ENCODE results near the gene SCN5A.

Gene SCN5A

GRCh38 chr3:38555926-38556325, 93.6 kb downstream of the SCN5A start:
- DNase-seq: no peak

DNA sequence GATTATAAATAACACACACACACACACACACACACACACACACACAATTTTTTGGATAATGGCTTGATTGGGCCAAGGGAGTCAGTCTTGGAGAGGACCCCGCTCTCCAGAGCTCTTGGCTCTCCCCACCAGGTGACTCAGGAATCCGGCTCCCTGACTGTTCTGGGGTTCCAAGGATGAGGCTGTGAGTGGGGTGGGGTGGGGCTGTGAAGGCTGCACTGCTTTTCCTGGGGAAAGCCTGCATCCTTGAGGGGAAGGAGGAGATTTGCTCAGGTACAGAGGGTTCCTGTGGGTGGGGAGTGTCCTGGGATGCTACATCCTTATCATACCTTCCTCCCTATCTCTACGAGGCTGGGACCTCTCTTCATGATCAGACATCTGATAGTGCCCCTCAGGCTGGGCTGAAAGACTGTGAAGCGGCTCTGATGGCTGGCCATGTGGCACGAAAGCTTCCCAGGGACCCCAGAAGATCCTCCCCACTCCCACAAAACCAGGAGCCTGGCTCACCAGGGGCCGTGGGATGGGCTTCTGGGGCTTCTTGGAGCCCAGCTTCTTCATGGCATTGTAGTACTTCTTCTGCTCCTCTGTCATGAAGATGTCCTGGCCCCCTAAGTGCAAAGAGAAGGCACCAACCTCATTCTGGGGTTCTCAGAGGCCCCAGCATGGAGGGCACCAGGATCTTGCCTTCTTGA, 94.2 kb downstream of the SCN5A start:
- DNase-seq: no peak

DNA sequence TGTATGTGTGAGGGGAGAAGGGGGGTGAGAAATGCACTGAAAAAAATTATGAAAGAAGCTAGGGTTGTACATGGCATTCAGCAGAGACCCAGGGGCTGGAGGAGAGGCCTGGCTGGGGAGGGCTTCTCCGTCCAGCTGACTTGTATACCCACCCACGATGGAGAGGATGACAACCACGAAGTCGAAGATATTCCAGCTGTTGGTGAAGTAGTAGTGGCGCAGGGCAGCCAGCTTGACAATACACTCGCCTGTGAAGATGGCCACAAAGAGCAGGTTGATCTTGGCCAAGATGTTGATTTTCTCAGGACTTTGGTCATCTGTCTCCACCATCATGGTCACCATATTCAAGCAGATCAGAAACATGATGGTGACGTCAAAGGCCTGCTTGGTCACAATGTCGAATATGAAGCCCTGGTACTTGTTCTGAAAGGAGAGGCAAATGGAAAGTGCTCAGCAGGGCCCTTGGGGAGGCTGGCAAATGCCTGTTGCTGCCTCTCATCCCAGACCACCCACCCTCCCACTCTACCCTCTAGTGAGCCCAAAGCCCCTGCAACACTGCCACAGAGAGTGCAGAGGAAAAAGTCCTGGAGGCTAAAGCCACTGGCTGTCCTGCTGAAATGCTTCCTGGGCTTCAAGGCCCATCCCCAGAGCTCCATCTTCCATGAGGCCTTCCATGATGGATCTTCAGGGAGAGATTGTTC, 95.2 kb downstream of the SCN5A start:
- no peak for DNase-seq

DNA sequence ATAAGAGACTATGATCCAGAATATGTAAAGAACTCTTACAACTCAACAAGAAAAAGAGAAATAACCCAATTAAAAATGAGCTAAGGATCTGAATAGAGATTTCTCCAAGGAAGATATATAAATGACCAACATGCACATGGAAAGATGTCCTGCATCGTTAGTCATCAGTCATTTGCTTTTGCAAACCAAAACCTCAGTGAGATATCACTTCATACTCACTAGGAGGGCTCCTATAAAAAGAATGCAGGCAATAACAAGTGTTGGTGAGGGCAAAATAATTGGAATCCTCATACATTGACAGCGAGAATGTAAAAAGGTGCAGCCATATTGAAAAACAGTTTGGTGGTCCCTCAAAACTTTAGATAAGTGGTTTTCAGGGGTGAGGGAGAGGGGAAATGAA, 96.4 kb downstream of the SCN5A start:
- no peak for DNase-seq

GRCh38 chr3:38552364-38552763, 97.1 kb downstream of the SCN5A start:
- DNase-seq: no peak

- peak; percentile 28 for DNase-seq
Observed at GRCh38 chr3:38551026-38551832, 98.3 kb downstream of the SCN5A start.

GRCh38 chr3:38549957-38550840, 99.3 kb downstream of the SCN5A start:
- DNase-seq: peak; percentile 36

DNA sequence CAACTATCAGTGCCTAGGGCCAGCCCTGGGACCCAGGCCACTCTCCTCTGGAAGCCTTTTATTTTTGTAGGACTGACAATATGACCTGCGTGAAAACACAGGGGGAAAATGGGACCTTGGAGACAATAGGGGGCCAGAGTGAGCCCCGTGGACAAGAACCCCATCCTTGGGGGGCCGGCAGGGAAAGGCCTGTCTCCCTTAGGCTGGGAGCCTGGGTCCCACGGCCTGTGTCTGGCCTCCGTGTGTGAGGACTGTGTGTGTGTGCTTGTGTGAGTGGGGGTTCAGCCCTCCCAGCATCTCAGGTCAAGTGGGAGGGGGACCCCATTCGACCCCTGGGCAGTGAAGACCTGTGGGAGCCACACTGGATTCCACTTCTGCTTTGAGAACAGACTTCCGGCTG, 100.0 kb downstream of the SCN5A start:
- no peak for DNase-seq

GRCh38 chr3:38549082-38549481, 100.4 kb downstream of the SCN5A start:
- no peak for DNase-seq

DNA sequence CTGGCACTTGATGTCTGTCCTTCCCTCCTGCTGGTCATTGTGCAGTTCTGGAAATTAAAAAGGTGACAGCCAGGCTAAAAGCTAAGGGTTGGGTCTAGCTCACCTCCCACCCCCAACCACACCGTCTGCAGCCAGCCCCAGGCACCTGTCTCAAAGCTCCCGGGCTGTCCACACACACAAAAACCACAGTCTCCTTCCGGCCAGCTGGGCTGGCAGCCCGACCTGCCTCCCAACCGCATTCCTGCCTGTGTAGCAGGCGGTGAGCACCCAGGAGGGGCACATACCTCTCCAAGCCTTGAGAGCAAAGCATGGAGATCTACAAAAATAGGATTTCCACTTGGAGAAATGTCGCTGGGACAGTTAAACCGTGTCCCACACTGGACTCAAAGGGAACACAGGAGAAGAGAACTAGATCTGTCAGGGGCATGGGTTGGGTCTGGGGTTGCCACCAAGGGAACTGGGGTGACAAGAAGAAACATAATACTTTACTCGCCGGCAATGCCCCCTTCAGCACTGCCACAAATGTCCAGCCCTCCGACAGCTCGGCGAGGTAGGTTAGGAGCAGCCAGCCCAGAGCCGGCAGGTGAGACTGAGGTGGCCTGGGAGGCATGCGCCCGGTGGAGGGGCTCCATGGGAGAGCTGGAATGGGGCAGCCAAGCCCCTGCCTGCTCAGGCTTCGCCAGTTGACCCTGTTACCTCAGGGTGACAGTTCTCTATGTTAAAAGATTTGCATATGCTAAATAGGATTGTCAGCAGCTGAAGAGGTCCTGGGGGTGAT, 101.1 kb downstream of the SCN5A start:
- DNase-seq: no peak

DNA sequence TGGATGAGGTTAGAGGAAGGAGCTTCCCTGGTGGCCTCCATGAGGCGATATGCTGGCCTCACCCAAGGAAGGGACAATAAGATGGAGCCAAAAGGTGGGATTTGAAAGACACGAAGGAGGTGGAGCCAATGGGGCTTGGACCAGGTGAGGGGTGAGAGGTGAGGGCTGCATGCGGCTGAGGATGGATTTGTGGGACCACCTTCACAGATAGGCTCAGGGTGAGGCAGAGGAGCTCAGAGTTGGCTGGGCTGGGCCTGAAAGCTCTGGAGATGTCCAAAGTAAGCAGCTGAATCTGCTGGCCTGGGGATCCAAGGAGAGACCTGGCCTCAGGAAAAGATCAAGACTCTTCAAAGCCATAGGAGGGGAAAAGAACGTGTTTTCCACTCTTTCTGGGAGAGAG, 103.5 kb downstream of the SCN5A start:
- no peak for DNase-seq

DNA sequence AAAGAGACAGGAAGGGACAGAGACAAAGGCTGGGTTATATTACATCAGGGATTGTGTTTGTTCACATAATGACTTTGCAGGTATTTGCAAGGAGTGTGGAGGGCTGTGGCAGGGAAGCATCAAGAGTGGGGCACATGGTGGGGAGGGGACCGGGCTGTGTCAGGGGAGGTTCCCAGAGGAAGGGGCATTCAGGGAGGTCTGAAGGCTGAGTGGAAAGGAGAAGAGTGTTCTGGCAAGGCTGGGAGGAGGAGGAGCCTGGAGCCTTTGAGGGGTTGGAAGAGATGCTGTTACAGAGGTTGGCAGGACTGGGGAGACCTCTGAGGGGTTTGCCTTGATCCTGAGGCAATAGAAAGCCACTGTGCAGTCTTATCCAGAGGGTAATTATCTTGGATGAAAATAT, 103.9 kb downstream of the SCN5A start:
- DNase-seq: no peak

DNA sequence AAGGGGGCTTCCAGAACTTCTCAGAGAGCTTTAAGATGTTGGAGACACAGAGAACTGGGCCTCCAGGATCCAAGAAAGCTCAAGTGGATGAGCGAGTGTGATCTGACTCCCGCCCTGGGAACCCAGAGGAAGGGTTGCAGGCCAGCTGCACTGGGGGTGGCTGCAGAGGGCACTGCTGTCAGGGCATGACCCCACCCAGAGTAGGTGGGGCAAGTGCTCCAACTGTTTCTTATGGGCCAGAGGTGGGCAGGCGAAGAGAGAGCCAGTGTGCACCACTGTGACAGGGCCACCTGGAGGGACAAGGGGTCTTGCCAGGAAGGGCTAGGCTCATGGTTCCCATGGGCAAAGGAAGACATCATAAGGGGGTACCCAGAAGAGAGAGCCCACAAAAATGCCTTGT, 104.6 kb downstream of the SCN5A start:
- DNase-seq: peak; percentile 41

DNA sequence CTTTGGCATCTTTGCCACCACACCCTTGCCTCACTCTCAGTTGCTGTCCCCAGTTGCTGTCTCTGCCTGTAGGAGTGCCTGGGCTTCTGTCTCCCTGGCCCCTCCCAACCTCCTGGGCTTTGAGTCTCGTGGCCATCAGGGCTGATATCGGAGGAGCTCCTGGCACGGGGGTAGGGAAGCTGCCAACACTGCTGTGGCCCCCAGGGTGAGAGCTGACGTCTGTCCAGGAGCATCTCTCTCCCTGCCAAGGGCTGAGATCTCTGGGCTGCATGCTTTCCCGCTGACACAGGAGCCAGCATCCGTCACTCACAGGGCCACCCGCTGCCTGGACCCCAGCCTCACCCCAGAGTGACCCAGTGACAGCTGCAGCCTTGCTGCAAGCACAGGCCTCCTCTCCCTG, 105.9 kb downstream of the SCN5A start:
- DNase-seq: peak; percentile 44

DNA sequence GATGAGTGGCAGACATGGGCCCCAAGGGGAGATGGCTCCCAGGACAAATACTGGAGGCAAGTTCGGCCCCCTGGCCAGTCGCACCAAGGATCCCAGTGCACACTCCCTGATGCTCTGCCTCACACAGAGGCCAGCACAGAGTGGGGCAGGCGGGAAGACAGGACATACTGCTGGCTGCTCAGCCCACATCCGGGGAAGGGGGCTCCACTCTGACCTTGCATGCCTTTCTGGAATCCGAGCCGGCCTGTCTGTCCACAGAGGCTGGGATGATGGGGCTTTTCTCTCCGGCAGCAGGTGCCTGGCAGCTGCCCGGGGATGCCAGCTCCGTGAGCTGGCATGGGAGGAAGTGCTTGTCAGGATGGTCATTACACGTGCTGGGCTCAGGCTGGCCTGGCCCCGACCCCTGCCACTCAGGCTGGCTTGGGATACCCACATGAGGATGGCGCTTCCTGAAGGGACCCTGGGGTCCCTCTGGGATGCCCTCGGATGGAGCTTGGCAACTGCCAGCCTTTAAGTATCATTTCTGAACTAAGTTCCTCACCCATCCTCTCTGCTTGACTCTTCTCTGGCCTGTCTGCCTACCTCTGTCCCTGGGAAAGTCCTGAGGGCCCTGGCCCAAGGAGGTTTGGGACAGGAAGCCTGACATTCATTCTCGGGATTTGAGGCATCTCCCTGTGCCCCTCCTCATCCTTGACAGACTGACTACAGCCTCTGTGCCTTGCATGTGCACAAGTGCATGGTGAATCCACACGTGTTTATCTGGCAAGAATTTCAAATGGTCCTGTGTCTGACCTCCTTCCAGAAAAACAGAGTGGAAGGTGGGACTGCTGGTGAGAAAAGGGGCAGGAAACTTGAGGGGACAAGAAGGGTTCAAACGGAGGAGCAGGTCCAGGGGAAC, 106.8 kb downstream of the SCN5A start:
- peak; percentile 54 for DNase-seq

- DNase-seq: peak; percentile 34
Observed at GRCh38 chr3:38541806-38542205, 107.7 kb downstream of the SCN5A start.

DNA sequence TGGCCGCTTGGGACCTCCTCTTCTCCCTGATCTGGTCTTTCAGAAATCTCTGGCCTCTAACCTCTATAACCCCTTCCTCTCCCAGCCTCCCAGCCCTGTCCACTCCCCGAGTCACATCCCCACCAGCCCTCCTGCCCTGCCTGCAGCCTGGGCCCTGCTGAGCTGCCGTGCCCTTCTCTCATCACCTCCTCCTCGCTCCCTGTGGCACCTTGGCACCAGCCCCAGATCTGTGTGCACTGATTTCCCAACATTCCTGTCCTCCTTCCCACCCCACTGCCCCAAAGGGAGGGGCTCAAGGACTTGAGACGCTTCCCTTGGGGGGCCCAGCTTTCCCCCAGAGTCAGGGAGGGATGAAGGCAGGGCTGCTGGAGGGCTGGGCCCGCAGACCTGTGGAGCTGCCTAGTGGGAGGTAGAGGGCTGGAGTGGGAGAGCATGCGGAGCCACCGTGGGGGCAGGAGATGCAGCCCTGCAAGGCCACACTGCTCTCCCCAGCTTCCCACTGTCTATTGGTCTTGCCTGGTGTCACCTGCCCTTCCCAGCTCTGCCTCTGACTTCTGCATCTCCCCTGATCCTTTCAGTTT, 110.6 kb downstream of the SCN5A start:
- DNase-seq: peak; percentile 46

DNA sequence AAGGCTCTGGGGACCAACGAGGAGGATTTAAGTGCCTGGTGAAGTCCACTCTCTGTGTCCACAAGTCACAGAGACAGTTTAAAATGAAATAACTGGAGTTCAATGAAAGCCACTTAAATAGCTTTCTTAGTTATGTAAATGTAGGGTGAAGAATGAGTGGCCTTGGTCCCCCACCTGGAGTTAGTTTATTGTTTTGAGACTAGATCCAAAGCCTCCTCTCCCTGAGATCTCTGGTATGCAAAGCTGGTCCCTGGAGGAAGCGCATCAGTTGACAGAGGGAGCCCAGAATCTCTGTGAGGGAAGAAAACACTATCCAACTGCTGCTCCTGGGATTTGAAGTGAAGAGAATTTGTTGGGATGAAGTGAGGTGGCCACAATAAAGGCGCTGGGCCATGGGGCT, 112.8 kb downstream of the SCN5A start:
- DNase-seq: no peak

DNA sequence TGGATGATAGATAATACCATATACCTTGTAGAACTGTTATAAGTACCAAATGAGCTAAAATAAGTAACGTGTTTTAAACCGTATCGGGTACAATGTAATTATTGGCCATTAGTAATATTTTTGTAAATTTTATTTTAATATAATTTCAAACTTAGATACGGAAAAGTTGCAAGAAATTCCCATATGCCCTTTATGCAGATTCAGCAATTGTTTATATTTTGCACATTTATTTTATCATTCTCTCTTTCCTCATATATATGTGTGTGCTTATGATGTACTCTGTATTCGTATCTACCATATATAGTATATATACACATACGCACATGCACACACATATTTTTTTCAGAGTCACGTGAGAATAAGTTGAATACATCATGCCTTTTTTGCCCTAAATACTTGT, 114.9 kb downstream of the SCN5A start:
- DNase-seq: no peak

- DNase-seq: no peak
Observed at GRCh38 chr3:38534180-38534579, 115.3 kb downstream of the SCN5A start.

Data from activated effector memory CD4-positive, alpha-beta T cell treated with anti-CD3 and anti-CD28 coated beads, Interleukin-2, amount 50 U/mL, for 16 hours (primary cell).